Measurements from ENCODE around the gene YTHDC1. TPM values are rescaled to one million over a fixed set of nuclear protein-coding genes. Genes with fewer than 3 reads are reported as not detected.
A peak's percentile ranks its signal among the peaks of the same experiment; 100 is the strongest.

YTHDC1 gene
- total RNA-seq, 1 donor from 2014 or later, result 85.3 TPM

DNA sequence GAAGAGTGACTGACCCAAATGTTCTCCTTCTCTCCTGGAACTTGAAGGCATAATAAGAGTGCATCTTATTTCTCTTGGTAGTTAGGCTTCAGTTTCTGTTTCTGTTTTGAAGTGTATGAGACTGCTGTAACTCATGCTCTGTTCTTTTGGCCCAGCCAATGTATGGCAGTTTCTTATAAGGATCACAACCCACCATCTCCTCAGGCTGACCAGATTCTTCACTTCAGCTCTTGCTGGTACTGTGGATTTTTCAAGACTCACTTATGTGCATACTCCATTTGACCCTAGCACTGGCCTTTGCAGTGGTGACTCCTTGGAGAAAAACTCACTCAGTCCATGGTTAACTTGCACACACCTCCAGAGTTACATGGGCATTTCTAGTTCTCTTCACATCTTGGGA is 9.6 kb upstream of the YTHDC1 start:
- peak; percentile 62 for DNase-seq (ENCODE audit: low read depth)

DNA sequence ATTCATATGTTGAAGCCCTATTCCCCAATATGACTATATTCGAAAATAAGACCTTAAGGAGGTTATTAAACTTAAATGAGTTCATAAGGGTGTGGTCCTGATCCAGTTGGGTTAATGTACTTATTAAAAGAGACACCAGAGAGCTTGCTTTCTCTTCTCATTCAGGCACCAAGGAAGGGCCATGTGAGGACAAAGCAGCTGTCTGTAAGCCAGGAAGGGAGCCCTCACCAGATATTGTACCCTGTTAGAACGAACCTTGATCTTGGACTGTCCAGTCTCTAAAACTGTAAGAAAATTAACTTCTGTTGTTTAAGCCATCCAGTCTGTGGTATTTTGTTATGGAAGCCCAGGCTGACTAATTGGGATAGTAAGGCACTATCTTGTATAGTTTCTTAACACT is 9.1 kb upstream of the YTHDC1 start:
- no peak for DNase-seq (ENCODE audit: low read depth)

DNA sequence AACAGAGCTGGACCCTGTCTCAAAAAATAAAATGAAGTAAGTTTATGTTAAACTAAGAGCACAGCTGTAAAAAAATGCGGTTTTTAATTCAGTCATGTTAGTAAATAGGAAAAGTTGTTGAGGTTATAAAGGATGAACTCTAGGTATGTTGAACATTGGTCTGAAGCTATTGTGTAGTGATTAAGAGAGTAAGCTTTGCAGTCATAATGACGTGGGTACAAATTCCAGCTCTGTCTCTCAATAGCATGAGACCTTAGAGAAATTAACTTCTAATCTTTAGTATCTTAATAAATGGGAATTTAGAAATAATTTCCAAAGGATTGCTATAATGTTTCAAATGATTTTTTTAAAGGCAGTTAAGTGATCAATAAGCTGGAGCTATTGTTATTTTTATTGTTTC is 2.9 kb upstream of the YTHDC1 start:
- DNase-seq (ENCODE audit: low read depth), result no peak

DNA sequence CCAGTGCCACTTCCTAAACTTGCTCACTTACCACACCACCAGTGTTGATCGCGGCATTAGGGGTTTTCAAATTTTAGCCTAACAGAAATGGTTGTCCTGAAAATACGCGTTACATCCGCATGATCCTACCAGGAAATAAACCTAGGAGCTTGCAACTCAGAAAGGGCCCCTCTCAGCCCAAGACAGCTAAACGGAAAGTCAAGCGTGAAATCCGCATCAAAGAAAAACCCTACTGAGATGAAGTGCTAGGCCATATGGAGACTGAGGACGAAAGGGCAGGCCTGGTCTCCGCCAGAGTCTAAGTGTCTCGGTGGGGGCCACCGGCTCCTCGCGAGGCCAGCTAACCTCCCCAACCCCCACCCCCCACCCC is 626 bp downstream of the YTHDC1 start:
- DNase-seq (ENCODE audit: low read depth), result no peak

DNA sequence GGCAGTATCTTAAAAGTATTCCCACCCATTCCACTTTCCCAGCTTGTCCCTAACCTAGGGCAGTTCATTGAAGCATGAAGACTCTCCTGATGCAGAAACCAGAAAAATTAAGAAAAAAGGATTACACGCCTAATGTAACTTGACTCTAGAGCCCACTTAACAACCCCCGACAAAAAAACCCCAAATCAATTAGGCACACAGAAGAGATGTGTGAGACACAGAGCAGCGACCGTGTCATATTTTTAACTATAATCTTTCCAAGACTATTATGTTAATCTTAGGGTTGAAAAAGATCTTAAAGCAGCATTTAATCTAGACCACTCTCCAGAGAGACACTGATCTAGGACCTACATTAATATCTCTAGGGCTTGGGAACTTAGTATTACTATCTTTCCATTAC is 1.3 kb downstream of the YTHDC1 start:
- DNase-seq (ENCODE audit: low read depth), result no peak

DNA sequence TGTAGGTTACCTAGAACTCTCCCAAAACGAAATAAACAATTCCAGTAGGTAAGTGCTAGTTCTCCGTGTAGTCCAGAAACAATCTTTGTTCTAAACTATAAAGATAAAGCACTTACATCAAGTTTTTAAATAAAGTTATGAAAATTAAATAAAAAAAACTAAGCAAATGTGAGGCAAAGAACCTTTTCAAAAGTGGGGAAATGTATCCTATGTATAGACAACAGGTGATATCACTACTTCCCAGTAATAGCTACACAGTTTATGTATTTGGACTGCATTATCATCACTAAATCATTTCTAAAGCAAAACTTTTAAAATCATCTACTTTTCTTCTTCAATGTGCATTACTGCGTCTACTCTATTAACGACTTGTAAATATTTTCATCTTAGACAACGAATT is 2.0 kb downstream of the YTHDC1 start:
- no peak for DNase-seq (ENCODE audit: low read depth)

DNA sequence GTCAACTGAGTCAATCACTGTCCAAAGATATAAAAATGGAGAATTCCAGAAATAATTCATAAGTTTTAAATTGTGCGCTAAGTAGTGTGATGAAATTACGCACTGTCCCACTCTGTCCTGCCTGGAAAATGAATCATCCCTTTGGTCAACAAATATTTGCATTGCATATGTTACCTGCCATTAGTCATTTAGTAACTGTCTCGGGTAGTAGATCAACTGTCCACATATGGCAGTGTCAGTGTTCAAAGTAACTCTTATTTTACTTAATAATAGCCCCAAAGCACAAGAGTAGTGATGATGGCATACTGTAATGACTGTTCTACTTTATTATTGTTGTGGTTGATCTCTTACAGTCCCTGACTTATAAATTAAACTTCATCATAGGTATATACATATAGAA is 3.4 kb downstream of the YTHDC1 start:
- no peak for DNase-seq (ENCODE audit: low read depth)

DNA sequence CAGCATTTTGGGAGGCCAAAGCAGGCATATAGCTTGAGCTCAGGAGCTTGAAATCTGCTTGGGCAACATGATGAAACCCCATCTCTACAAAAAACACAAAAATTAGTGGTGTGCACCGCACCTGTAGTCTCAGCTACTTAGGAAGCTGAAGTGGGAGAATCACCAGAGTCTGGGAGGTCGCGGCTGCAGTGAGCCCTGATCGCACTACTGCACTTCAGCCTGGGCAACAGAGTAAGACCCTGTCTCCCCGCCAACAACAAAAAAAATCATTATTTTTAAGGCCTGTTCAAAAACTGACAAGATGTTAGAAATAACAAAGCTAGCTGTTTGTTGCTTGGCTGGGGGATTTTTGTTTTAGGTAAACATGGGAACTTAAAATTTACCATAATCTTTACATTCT is 5.1 kb downstream of the YTHDC1 start:
- DNase-seq (ENCODE audit: low read depth), result no peak

DNA sequence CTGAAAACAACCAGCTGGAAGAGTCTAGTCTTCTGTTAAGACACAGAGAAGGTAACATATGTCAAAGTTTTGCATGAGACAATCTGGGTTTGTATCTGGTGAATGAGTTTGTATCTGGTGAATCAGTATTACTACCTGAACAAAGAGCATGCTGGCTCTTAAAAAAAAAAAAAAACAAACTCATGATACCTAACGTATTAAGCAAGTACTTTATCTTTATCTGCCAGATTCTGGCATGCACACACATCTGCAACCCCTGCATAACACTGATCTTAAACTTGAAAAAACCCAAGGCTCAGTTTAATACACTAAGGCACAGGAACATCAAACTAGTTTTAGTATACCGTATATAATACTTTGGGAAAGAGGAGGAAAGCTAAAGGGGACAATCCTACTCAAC is 5.8 kb downstream of the YTHDC1 start:
- no peak for DNase-seq (ENCODE audit: low read depth)

GRCh38 chr4:68342134-68342533 is 7.8 kb downstream of the YTHDC1 start:
- peak; percentile 89 for DNase-seq (ENCODE audit: low read depth)

DNA sequence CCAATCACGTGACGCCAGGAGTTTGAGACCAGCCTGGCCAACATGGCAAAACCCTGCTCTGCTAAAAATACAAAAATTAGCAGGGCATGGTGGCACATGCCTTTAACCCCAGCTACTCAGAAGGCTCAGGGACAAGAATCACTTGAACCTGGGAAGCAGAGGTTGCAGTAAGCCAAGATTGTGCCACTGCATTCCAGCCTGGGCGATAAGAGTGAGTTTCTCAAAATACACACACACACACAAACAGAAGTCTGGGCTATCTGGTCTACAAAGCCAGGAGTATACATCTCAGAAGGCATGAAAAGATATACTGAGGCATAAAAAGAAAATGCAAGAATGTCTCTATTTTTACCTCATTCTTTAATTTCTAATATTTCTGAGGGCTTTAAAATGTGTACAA is 11.3 kb downstream of the YTHDC1 start:
- DNase-seq (ENCODE audit: low read depth), result no peak

DNA sequence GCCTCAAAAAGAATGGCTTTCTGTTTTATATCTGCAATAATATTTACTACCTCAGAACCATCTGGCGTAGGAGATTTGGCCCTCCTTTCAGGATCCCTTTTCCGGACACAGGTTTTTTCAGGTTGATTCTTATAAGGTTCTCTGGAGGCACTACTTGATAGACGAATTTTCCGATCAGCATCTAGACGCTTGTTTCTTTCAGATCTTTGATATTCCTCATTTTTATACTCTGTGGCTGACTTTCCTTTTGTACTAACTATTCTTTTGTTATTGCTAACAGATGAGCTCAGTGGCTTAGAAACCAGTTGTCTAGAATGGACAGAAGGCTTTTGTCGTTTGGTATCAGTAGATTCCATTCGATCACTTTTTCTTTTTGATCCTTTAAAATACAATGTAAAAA is 12.4 kb downstream of the YTHDC1 start:
- no peak for DNase-seq (ENCODE audit: low read depth)

DNA sequence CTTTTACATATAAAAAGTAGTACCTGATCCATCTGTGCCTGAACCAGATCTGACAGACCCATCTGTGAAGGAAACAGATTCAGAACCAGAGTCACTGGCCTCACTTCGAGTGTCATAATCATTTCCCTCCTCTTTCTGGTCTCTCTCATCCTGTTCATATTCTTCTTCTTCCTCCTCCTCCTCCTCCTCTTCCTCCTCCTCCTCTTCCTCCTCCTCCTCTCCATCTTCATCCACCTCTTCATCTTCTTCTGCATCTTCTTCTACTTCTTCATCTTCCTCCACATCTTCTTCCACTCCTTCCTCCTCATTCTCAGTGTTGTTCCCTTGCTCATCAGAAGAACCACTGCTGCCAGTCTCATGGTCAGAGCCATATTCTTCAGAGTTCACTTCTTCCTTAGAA is 12.9 kb downstream of the YTHDC1 start:
- DNase-seq (ENCODE audit: low read depth), result no peak

- no peak for DNase-seq (ENCODE audit: low read depth)
Observed at GRCh38 chr4:68336530-68336929, 13.4 kb downstream of the YTHDC1 start.

DNA sequence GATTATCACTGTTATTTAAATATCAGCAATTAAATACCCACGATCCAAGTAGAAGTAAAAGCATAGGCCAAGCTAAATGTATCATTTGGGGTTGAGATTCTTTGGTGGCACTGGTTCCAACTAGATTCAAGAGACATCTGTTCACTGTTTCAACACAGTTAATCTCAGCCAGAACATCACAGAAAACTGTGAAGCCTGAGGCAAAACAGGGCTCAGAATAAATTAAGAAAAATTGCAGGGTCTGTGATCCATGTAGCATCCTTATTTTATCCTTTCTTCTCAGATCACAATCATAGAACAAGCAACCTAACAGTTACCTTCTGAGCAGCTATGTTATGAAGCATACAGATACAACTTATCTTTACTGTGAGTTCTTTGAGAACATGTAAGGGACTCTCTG is 23.7 kb downstream of the YTHDC1 start:
- no peak for DNase-seq (ENCODE audit: low read depth)

DNA sequence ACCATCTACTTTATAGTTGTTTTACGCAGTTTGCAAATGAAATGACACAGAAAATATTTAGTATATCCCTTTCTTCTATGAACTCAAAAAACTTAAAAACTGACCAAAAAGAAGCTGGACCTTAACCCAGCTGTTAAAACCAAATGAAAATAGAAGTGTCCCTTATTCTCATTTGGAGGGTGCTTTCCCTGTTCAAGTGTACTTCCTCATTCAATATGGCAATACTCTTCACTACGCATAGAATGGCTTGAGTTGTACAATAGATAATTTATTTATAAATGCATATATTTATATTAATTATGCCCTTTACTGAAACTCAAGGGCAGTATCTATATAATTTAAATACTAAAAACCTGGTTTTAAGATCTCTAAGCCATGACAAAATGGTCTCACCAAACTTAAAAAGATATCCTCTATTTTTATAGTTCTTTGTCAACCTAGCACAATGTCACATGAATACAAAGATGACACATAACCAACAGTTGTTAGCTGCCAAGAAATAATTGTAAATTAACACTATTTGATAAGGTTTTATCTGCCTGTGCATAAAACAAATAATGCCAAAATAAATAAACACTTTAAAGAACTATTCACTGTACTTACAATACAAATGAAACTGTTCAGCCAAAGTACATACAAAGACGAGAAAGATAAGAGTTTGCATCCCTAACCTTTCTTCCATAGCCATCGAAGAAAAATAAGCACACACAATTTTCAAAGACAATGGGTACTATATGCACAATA is 25.2 kb downstream of the YTHDC1 start:
- no peak for DNase-seq (ENCODE audit: low read depth)

DNA sequence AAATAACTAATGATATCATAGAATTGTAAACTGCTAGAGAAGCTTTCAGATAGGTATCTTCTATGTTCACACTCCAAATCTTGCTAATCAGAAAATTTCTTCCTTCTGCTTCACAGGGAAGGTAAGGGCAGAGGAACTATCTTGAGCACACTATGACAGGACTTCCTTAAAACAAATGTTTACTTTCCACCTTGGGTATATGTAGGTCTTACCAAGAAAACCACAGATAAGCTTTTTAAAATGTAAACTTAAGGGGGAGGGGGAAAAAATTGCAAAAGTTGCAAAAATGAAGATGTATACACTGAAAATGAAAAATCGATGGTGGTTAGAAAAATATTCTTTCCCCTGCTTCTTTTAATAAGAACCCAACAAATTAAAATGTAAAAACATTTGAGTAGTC is 30.9 kb downstream of the YTHDC1 start:
- DNase-seq (ENCODE audit: low read depth), result no peak

GRCh38 chr4:68316193-68316969 is 33.5 kb downstream of the YTHDC1 start:
- DNase-seq (ENCODE audit: low read depth), result no peak

DNA sequence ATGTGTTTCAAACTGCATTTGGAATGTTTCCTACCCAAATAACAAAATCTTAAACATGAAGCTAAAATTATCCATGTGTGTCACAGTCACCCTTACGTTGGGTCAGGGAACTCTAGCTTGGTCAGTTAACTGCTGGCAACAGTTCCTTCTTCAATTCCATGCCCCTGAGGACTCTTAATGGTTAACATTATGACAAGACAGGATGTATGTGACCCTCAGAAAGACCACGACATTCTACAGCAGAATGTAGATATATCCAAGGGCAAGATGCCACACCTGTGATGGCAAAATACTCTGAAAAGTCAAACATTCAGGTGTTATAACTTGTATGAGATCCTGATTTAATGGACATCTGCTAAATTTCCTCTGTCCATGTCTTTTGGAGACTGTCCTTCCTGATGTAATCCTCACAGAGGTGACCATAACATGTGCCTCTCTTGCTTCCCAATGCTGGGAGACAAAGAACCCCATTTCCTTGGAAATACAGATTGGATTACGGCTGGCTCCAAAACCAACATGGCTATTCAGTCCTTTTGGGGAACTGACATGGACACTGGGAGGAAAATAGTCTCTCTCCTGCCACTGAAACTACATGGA is 39.1 kb downstream of the YTHDC1 start:
- no peak for DNase-seq (ENCODE audit: low read depth)

GRCh38 chr4:68304731-68305130 is 45.2 kb downstream of the YTHDC1 start:
- no peak for DNase-seq (ENCODE audit: low read depth)

DNA sequence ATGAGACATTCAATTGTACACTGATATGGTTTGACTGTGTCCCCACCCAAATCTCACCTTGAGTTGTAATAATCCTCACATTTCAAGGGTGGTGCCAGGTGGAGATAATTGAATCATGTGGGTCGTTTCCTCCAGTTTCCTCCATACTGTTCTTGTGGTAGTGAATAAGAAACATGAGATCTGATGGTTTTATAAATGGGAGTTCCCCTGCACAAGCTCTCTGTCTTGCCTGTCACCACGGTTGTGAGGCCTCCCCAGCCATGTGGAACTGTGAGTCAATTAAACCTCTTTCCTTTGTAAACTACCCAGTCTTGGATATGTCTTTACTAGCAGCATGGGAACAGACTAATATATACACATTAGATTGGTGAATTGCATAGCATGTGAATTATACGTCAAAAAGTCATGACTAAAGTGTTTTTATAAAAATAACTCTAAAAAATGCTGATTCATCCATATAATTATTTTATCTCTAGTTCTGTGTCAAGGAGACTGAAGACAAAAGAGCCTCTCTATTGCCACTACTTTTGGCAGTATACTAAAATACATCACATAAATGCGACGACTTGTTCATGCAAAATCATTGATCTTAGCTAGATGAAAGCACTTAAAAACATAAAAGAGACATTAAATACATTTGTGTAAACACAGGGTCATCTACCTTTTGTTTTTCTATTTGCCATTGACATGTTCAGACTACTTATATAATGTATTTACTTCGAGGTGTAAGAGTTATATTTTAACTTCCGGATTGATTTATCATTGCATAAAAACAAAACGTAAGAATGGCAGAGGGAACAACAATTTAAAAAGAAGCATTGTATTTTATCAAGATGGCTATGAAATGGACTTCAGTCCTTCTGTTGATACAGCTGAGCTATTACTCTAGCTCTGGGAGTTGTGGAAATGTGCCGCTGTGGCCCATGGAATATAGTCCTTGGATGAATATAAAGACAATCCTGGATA is 50.1 kb downstream of the YTHDC1 start:
- DNase-seq (ENCODE audit: low read depth), result no peak

- no peak for DNase-seq (ENCODE audit: low read depth)
Observed at GRCh38 chr4:68297137-68297536, 52.8 kb downstream of the YTHDC1 start.
